Naive thymus-derived CD8-positive, alpha-beta T cell (primary cell): ENCODE data around the gene DIP2A. TPM values are rescaled to one million over a fixed set of nuclear protein-coding genes. Genes with fewer than 3 reads are reported as not detected.

Experiments
- ATAC-seq, 2 donors: fragments of 150-1000 bp; cut with Tn5 transposase in 1 of 2; sonication (Bioruptor Pico), chemical (Tn5 transposase) in 1 of 2; 1 replicate in 1 of 2; 2 replicates in 1 of 2; pipeline ENCODE4 v1.10.0; 2021; ENCODE audit warnings: mild to moderate bottlenecking in 2 of 2, moderate library complexity in 2 of 2
- POLR2A ChIA-PET: fragments of 350-600 bp; sonication (Branson Sonifier 250); formaldehyde crosslinking; loops from one replicate; lab custom pipeline; 2021; ENCODE audit warnings: antibody characterized with exemption; lab: Charles Lee
- DNase-seq, 10 donors: peaks; one replicate each; pipeline versions ENCODE4 v3.0.0 to v3.0.0-alpha.2; 2020 to 2022
- H3K27ac Mint-ChIP-seq, 10 donors: one replicate each; pipeline ENCODE4 v1.8.0; 2020 to 2022; ENCODE audit warnings: mild to moderate bottlenecking in 10 of 10, mixed read lengths in 10 of 10, moderate library complexity in 4 of 10, inconsistent platforms in 1 of 10
- H3K27me3 Mint-ChIP-seq, 5 donors: one replicate each; pipeline ENCODE4 v1.8.0; 2021 to 2022; ENCODE audit warnings: mixed read lengths in 5 of 5
- H3K36me3 Mint-ChIP-seq, 3 donors: one replicate each; pipeline ENCODE4 v1.8.0; 2020 to 2022; ENCODE audit warnings: mixed read lengths in 3 of 3, mild to moderate bottlenecking in 2 of 3, inconsistent platforms in 1 of 3
- H3K4me1 Mint-ChIP-seq, 4 donors: one replicate each; pipeline ENCODE4 v1.8.0; 2021 to 2022; ENCODE audit warnings: mixed read lengths in 4 of 4
- H3K4me3 Mint-ChIP-seq, 10 donors: one replicate each; pipeline ENCODE4 v1.8.0; 2020 to 2022; ENCODE audit warnings: mild to moderate bottlenecking in 10 of 10, mixed read lengths in 10 of 10, moderate library complexity in 6 of 10, inconsistent platforms in 1 of 10
- H3K9me3 Mint-ChIP-seq, 9 donors: one replicate each; pipeline ENCODE4 v1.8.0; 2020 to 2022; ENCODE audit warnings: mixed read lengths in 9 of 9, mild to moderate bottlenecking in 3 of 9, inconsistent platforms in 1 of 9, moderate library complexity in 1 of 9
- polyA plus RNA-seq, 3 donors: library from polyadenylated mRNA; unstranded; fragments of 300-500 nt; fragmentation: Illumina TruSeq; gene quantifications; one replicate each; pipeline ENCODE4 v1.2.3, GENCODE V29; 2021
- total RNA-seq, 8 experiments: library from RNA in 2 of 8; stranded (reverse) in 2 of 8; gene quantifications; one replicate each; pipeline ENCODE4 v1.2.3 and lab custom pipeline; 2021 to 2026

The DIP2A gene
- total and polyA plus RNA-seq, 5 experiments from 2014 or later: 26.8 to 163 (median 33.6) TPM

DNA sequence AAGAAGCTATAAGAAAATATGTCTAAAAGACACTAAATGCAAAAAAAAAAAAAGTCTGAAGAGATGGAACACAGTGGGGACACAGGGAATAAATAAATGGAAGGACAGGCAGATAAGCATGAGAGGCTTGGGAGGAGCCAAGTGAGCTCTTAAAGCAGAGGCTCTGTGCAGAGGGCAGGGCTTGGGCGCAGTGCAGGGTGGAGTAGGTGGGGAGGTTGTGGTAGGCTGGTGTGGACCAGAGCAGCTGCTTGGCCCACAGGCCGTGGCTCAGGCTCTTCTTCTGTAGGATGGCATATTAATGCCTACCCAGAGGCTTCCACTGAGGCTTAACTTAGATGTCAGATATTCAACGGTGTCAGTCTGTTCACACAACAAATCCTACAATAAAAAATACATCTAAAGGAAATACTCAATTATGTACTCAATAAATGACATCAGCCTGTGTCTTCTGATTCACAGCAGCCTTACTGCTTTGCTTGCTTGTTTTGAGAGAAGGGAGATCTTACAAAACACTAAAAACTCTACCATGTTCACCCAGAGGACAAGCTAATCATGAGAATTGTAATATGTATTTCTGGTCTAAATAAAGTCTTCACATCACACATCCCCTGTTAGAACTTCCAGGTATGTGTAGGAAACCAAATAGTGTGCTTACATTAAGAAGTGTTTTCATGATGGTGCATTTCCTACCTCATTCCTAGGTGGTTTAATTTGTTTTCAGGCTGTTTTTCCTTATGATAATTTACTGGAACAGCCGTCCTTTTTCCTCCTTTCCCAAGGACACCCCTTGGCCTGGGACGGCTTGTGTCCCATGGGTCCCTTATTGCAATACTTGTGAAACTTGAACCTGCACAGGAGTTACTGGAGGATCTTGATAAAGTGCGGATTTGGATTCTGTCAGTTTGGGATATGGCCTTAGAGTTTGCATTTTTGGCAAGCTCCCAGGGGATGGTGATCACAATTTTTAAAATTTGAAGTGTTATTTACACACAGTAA is 24.9 kb downstream of the DIP2A start:
- POLR2A ChIA-PET: no interaction called here
- Mint-ChIP-seq H3K27me3 (no peaks in the 10 kb centered on the region), H3K4me1 (peaks cover 20 to 77% (median 55%) of the 10 kb centered on the region in 4 donors), H3K9me3 (no peaks in the 10 kb centered on the region), H3K27ac (peak overlapping the region; percentile 26 to 84 (median 70)), H3K36me3 (peaks cover 0 to 56% (median 12%) of the 10 kb centered on the region in 3 donors), H3K4me3 (peak overlapping the region in 4 of 10 donors; percentile 16 to 53 (median 38))
- ATAC-seq: peak in 1 of 2 donors; percentile 37
- peak in 1 of 10 donors; percentile 16 for DNase-seq

DNA sequence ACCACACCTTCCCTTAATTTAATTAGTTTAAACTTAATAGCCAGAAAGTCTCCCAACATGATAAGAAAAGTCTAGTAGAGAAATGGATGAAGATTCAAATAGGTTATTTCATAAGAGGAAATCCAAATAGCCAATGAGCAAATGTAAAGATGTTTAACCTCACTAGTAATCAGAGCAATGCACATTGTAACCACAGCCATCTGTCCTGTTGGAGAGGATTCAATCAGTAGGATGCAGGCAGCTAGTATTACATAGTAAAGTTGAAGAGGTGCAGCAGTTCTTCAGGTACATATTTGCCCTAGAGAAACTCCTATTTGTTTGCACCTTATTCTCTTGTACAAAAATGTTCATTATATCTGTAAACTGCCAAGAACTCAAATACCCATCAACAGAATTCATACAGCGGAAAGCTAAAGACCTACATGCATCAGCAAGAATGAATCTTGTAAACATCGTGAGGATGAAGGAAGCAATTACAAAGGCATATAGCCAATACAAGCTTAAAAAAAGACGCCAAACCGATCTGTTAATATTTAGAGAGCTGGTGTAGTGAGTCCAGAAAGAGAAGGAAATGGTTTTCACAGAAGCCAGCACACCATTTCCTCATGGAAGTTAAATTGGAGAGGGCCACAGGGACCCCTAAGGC is 27.9 kb downstream of the DIP2A start:
- Mint-ChIP-seq H3K4me3 (no peak overlapping the region), H3K27ac (peak overlapping the region in 6 of 10 donors; percentile 14 to 74 (median 52)), H3K27me3 (no peaks in the 10 kb centered on the region), H3K36me3 (peaks cover 2 to 55% (median 15%) of the 10 kb centered on the region in 3 donors), H3K9me3 (no peaks in the 10 kb centered on the region), H3K4me1 (peaks cover 11 to 74% (median 46%) of the 10 kb centered on the region in 4 donors)
- no peak for ATAC-seq
- POLR2A ChIA-PET: no interaction called here
- DNase-seq: no peak

GRCh38 chr21:46489162-46489663 is 30.5 kb downstream of the DIP2A start:
- H3K4me3 Mint-ChIP-seq: peak overlapping the region in 1 of 10 donors; percentile 34
- ATAC-seq (no peak), DNase-seq (no peak)
- peaks cover 8 to 68% (median 36%) of the 10 kb centered on the region in 4 donors for H3K4me1 Mint-ChIP-seq
- H3K27me3 Mint-ChIP-seq: no peaks in the 10 kb centered on the region
- peaks cover 19 to 78% (median 37%) of the 10 kb centered on the region in 3 donors for H3K36me3 Mint-ChIP-seq
- POLR2A ChIA-PET: interaction anchor here (1.0 kb wide), 1 partner anchor 65 kb away, joined by 3 read pairs; no protein-coding TSS in a partner anchor
- H3K9me3 Mint-ChIP-seq: peaks cover 0 to 6% (median 0%) of the 10 kb centered on the region in 9 donors
- peak overlapping the region in 8 of 10 donors; percentile 35 to 94 (median 56) for H3K27ac Mint-ChIP-seq

GRCh38 chr21:46489800-46490199 is 31.1 kb downstream of the DIP2A start:
- ATAC-seq: no peak
- Mint-ChIP-seq H3K4me1 (peaks cover 9 to 70% (median 38%) of the 10 kb centered on the region in 4 donors), H3K36me3 (peaks cover 19 to 84% (median 43%) of the 10 kb centered on the region in 3 donors)

GRCh38 chr21:46491553-46491952 is 32.9 kb downstream of the DIP2A start:
- peak overlapping the region in 8 of 10 donors; percentile 6 to 56 (median 32) for H3K27ac Mint-ChIP-seq
- peaks cover 23 to 81% (median 42%) of the 10 kb centered on the region in 3 donors for H3K36me3 Mint-ChIP-seq
- H3K27me3 Mint-ChIP-seq: no peaks in the 10 kb centered on the region
- DNase-seq (no peak), ATAC-seq (no peak)
- H3K4me1 Mint-ChIP-seq: peaks cover 13 to 70% (median 41%) of the 10 kb centered on the region in 4 donors
- H3K9me3 Mint-ChIP-seq: peaks cover 0 to 6% (median 0%) of the 10 kb centered on the region in 9 donors
- POLR2A ChIA-PET: interaction anchor here (0.6 kb wide), 1 partner anchor 37 kb away, joined by 4 read pairs; no protein-coding TSS in a partner anchor
- no peak overlapping the region for H3K4me3 Mint-ChIP-seq

More at GRCh38 chr21:46489800-46490199, 31.1 kb downstream of the DIP2A start:
- no peak for DNase-seq
- POLR2A ChIA-PET: interaction anchor here (1.0 kb wide), 1 partner anchor 66 kb away, joined by 3 read pairs; no protein-coding TSS in a partner anchor
- Mint-ChIP-seq H3K9me3 (peaks cover 0 to 6% (median 0%) of the 10 kb centered on the region in 9 donors), H3K27me3 (no peaks in the 10 kb centered on the region), H3K27ac (peak overlapping the region in 5 of 10 donors; percentile 11 to 94 (median 63)), H3K4me3 (peak overlapping the region in 1 of 10 donors; percentile 14)

GRCh38 chr21:46492851-46493250 is 34.2 kb downstream of the DIP2A start:
- H3K27ac Mint-ChIP-seq: peak overlapping the region in 4 of 10 donors; percentile 25 to 56 (median 38)
- H3K4me1 Mint-ChIP-seq: peaks cover 12 to 63% (median 35%) of the 10 kb centered on the region in 4 donors
- ATAC-seq: no peak
- no peaks in the 10 kb centered on the region for H3K27me3 Mint-ChIP-seq
- no peak overlapping the region for H3K4me3 Mint-ChIP-seq
- H3K36me3 Mint-ChIP-seq: peaks cover 23 to 81% (median 49%) of the 10 kb centered on the region in 3 donors
- H3K9me3 Mint-ChIP-seq: peaks cover 0 to 6% (median 0%) of the 10 kb centered on the region in 9 donors
- no peak for DNase-seq
- POLR2A ChIA-PET: no interaction called here

DNA sequence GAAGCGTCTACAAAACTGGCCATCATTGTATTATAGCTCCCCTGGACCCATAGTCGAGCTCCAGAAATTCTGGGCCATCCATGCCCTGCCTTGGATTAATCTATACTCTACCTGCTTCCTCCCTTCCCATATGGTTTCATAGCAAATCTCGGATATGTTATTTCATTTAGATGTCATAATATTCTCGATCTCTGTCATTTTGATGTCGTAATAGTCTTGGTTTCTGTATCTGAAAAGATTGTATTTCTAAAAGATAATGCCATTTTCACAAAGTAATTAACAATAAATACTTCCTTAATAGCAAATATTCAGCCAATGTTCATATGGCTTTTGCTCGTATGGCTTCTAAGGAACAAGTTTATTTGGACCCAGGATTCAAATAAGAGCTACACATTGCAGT is 35.1 kb downstream of the DIP2A start:
- ATAC-seq (no peak), DNase-seq (no peak)
- Mint-ChIP-seq H3K9me3 (peaks cover 0 to 6% (median 0%) of the 10 kb centered on the region in 9 donors), H3K4me3 (no peak overlapping the region), H3K4me1 (peaks cover 11 to 58% (median 27%) of the 10 kb centered on the region in 4 donors), H3K27ac (peak overlapping the region in 5 of 10 donors; percentile 22 to 91 (median 47)), H3K27me3 (no peaks in the 10 kb centered on the region), H3K36me3 (peaks cover 23 to 83% (median 51%) of the 10 kb centered on the region in 3 donors)
- POLR2A ChIA-PET: no interaction called here

- Mint-ChIP-seq H3K4me1 (peaks cover 13 to 59% (median 47%) of the 10 kb centered on the region in 4 donors), H3K27me3 (no peaks in the 10 kb centered on the region), H3K9me3 (peaks cover 0 to 5% (median 0%) of the 10 kb centered on the region in 9 donors), H3K27ac (peak overlapping the region in 5 of 10 donors; percentile 22 to 48 (median 25)), H3K4me3 (no peak overlapping the region), H3K36me3 (peaks cover 15 to 73% (median 35%) of the 10 kb centered on the region in 3 donors)
- no peak for DNase-seq
- no peak for ATAC-seq
- POLR2A ChIA-PET: no interaction called here
These were observed 39.8 kb downstream of the DIP2A start for GRCh38 chr21:46498335-46499050.

- DNase-seq (peak in 3 of 10 donors; percentile 16 to 24 (median 19)), ATAC-seq (peak; percentile 12 to 25)
- peak overlapping the region; percentile 25 to 86 (median 66) for H3K27ac Mint-ChIP-seq
- POLR2A ChIA-PET: interaction anchor here (0.7 to 2.0 kb wide), 7 partner anchors 42 to 140 kb away, joined by 3 to 5 read pairs (median 3); partner anchors contain the start of genes DIP2A and PRMT2
- H3K4me1 Mint-ChIP-seq: peaks cover 8 to 55% (median 49%) of the 10 kb centered on the region in 4 donors
- no peaks in the 10 kb centered on the region for H3K27me3 Mint-ChIP-seq
- H3K4me3 Mint-ChIP-seq: peak overlapping the region in 2 of 10 donors; percentile 20 to 39
- peaks cover 9 to 71% (median 32%) of the 10 kb centered on the region in 3 donors for H3K36me3 Mint-ChIP-seq
- no peaks in the 10 kb centered on the region for H3K9me3 Mint-ChIP-seq
These were observed 41.7 kb downstream of the DIP2A start for GRCh38 chr21:46500224-46500861.

- no peak for ATAC-seq
- Mint-ChIP-seq H3K27me3 (no peaks in the 10 kb centered on the region), H3K9me3 (no peaks in the 10 kb centered on the region), H3K4me3 (peak overlapping the region in 2 of 10 donors; percentile 7 to 10), H3K36me3 (peaks cover 4 to 69% (median 23%) of the 10 kb centered on the region in 3 donors), H3K4me1 (peaks cover 7 to 59% (median 44%) of the 10 kb centered on the region in 4 donors), H3K27ac (peak overlapping the region in 7 of 10 donors; percentile 41 to 74 (median 61))
- DNase-seq: no peak
- POLR2A ChIA-PET: interaction anchor here (0.5 to 0.6 kb wide), 2 partner anchors 139 to 245 kb away, joined by 3 to 6 read pairs; no protein-coding TSS in a partner anchor
These were observed 45.3 kb downstream of the DIP2A start for GRCh38 chr21:46503922-46504550.
